Ureter (tissue), 1 donor: Measurements from ENCODE around the gene RPRD1B. TPM values are rescaled to one million over a fixed set of nuclear protein-coding genes. Genes with fewer than 3 reads are reported as not detected.

Source experiments
- DNase-seq: peaks from one replicate; pipeline ENCODE4 v3.0.0-alpha.2; 2020; ENCODE audit warnings: low spot score
- total RNA-seq: library from RNA; stranded (reverse); gene quantifications from one replicate; pipeline ENCODE4 v1.2.4, GENCODE V29; 2023
- donor health status: DM: yes; HTN: yes; CAD: no.

RPRD1B gene
- total RNA-seq, 1 donor from 2014 or later = 61.3 TPM

DNA sequence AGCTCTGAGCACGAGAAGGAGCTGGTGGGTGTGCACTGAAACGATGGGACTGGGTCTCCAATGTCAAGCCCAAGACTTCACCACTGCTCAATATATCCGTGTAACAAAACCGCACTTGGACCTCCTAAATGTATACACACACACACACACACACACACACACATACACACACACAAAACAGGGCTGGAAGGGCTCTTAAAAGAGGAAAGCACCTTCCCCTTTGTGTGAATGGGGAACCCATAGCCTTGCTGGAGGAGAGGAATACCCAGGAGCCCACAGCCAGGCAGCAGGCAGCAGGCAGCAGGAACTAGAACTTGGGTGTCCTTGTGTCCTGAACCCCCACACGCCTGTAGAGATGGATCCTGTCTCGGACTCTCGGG lies 101.7 kb downstream of the RPRD1B start:
- DNase-seq = no peak

DNA sequence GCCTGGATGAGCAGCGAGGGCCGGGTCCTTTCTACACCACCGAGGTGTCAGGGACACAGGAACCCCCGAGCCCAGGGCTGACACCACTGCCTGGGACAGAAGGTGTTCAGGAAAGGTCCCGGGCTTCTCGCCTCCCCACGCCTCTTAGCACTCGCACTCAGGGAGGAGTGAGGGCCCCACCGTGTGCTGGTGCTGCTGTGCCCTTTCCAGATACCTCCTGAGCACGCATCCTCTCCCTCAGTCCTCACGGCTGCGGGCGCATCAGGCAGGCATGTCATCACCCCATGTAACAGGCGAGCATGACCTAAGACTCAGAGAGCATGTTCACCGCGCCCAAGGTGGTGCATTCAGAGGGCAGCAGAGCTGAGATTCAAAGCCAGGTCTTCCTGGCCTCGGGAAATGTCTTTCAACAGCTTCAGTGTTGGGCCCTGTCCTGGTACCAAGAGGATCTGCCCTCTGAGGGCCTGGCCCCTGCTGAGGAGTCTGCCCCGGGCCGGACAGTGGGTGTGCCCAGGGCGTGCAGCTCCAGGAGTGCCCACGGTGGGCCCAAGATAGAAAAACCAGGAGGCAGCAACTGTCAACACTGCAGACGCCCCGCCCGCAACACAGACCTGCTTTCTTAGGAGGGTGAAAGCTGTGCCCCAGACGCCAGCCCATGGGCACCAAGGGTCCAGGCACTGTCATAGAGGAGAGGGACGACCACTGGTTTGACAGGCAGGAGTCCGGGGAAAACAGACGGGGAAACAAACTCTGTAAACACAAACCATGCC lies 102.3 kb downstream of the RPRD1B start:
- no peak for DNase-seq

DNA sequence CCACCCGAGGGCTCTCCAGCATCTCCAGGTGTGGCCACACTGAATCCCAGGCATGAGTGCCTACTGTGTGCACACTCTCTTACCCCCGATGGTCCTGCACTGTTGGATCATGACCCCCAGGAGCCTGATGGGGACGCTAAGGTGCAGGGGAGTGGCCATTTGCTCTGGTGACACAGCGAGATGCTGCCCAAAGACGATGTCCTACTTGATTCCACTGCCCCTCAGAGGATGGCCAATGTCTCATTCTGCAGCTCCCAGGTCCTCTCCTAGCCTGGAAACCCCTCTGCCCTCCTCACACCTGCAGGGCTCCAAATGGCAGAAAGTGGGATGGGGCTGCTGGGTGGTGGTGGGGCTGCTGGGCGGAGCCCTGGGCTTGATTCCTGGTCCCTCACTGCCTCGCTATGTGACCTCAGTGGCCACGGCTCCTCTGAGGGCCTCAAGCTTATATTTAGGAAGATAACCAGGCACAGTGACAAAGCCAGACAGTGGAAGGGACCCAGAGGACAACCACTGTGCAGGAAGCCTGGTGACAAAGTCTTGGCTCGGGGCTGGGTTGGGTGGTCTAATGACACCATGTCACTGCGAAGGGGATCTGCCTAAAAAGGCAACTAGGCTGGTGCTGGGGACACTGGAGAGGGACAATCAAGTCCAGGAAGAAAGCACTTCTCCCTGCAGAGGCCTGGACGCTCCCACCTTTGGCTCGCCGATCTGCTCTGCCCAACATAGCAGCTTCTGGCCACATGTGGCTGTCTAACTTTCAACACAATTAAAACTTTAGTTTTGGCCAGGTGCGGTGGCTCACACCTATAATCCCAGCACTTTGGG lies 103.1 kb downstream of the RPRD1B start:
- DNase-seq = no peak

DNA sequence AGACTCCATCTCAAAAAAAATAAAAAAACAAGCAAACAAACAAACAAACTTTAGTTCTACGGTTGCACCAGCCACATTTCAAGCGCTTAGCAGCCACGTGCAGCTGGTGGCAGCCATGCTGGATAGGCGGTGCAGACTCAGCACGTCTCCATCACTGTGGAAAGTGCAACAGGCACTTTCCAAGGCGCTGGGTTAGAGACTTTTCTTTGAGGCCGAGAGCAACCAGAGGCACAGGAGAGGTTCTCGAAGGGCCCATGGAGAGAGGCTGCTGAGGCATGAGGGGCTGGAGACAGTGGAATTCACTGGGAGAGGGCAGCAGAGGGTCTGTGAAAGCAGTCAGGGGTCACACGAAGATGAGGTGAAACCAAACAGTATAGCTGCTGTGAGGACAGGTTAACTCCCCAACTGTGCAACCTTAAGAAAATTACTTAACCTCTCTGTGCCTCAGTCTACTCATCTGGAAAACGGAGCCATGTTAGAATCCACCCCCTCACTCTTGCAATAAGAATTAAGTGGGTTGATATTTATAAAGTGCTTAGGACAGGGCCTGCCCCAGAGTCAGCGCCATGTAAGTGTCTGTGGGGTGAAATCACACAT lies 104.0 kb downstream of the RPRD1B start:
- no peak for DNase-seq

DNA sequence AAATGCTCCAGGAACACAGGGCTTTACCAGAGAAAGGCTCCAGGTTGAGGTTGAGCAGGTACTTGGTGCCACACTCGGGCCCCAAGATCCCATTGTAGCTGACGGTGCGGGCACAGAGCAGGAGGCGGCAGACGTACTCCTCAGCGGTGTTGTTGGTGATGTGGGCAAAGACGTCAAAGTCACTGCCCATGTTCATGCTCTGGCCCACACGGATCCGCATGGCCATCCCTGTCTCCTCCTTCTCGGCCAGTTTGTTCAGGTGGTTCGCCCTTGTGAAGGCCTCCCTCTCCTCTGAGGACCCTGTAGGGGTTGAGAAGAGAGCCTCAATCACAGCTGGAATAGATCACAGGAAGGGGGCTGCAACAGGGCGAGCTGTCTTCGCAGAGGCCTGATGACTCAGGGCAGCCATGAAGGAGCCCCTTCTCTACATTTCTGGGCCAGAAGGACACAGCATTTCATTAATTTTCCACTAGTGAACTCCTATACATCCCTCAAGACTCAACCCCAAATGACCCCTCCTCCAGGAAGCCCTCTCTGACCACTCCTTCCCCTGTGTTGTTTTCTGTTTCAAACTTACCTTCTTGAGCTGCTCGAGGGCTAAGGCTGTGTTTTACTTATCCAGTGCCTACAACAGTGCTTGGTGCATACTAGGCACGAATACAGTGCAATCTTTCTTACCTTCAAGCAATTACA lies 104.7 kb downstream of the RPRD1B start:
- DNase-seq = no peak

DNA sequence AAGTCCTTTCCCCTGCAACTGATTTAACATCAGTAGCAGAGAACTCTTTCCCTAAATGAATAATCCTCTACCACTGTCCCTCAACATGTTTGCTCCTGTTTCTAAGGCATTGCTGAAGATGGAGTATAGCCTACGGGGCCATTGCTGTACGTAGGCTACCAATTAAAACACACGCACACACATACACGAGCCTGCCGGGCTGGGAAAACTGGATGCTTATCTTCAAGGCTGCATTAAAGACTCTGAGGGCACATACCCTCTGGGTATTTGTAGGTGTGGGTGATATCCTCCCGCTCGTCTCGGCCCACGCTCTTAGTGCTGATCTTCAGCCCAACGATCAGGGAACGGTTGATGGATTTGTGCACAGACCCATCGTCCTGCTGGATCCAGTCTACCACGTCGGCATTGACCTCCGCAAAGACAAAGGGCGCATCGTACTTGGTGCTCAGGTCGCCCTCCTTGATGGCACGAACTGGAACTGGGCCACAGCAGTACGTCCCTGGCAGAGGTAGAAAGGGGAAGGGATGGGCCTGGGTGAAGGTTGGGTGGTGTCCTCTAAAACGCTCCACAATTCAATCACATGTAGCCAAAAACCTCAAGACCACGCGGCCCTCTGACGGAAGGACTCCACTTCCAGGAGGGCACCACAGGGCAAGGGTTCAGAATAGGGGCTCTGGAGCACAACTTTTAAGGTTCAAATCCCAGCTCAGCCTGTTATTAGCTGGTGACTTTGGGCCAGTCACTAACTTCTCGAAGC lies 105.8 kb downstream of the RPRD1B start:
- no peak for DNase-seq

GRCh38 chr20:38139977-38140753 lies 106.6 kb downstream of the RPRD1B start:
- no peak for DNase-seq

- DNase-seq = no peak
Measured at GRCh38 chr20:38141204-38141888, 107.8 kb downstream of the RPRD1B start.

Other genes starting within 250 kb of the RPRD1B start
- 7.1 TPM for gene VSTM2L, start 130.6 kb upstream of the RPRD1B start, total RNA-seq
- 29.5 TPM for gene TTI1, start 290 bp upstream of the RPRD1B start, total RNA-seq
- gene TGM2, start 131.5 kb downstream of the RPRD1B start, total RNA-seq = 143 TPM
- gene KIAA1755, start 227.0 kb downstream of the RPRD1B start, total RNA-seq = 3.9 TPM